ENCODE measurements around the gene CLCN3. TPM values are rescaled to one million over a fixed set of nuclear protein-coding genes. Genes with fewer than 3 reads are reported as not detected.

Gene CLCN3
- total RNA-seq, 1 experiment from 2014 or later = 63.0 TPM

GRCh38 chr4:169741569-169741968 lies 121.2 kb downstream of the CLCN3 start:
- Histone ChIP-seq H3K27me3 (replicated peaks; ENCODE audit: insufficient read depth, low read depth, low read length, poor library complexity) (no peaks in the 10 kb centered on the region), H3K4me3 (ENCODE audit: low read depth, low read length, poor library complexity, severe bottlenecking) (no peak overlapping the region), H3K36me3 (ENCODE audit: insufficient read depth, low read length, poor library complexity, severe bottlenecking) (peaks cover 12% of the 10 kb centered on the region), H3K9me3 (ENCODE audit: low read depth, low read length, poor library complexity, severe bottlenecking) (no peaks in the 10 kb centered on the region), H3K27ac (ENCODE audit: low read depth, low read length, poor library complexity, severe bottlenecking) (no peak overlapping the region), H3K4me1 (ENCODE audit: insufficient read depth, low read length, poor library complexity, severe bottlenecking) (no peaks in the 10 kb centered on the region)
- DNase-seq (ENCODE audit: low spot score) = no peak
- no peak for TF ChIP-seq EZH2 (IDR thresholded peaks at IDR 0.05; ENCODE audit: borderline replicate concordance, low read depth, low read length, poor library complexity, severe bottlenecking)
- TF ChIP-seq, protein P1, sequence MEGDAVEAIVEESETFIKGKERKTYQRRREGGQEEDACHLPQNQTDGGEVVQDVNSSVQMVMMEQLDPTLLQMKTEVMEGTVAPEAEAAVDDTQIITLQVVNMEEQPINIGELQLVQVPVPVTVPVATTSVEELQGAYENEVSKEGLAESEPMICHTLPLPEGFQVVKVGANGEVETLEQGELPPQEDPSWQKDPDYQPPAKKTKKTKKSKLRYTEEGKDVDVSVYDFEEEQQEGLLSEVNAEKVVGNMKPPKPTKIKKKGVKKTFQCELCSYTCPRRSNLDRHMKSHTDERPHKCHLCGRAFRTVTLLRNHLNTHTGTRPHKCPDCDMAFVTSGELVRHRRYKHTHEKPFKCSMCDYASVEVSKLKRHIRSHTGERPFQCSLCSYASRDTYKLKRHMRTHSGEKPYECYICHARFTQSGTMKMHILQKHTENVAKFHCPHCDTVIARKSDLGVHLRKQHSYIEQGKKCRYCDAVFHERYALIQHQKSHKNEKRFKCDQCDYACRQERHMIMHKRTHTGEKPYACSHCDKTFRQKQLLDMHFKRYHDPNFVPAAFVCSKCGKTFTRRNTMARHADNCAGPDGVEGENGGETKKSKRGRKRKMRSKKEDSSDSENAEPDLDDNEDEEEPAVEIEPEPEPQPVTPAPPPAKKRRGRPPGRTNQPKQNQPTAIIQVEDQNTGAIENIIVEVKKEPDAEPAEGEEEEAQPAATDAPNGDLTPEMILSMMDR (conservative IDR thresholded peaks at IDR 0.05; ENCODE audit: low read depth, low read length) = no peak
- BruUV-seq (replicated peaks) = no TSS peak
- intact Hi-C loops (cut with micrococcal nuclease; ENCODE audit: unreplicated experiment) = no loop called here
- ChIA-PET CTCF (no interaction called here), POLR2A (ENCODE audit: low non-redundant PET) (no interaction called here)

DNA sequence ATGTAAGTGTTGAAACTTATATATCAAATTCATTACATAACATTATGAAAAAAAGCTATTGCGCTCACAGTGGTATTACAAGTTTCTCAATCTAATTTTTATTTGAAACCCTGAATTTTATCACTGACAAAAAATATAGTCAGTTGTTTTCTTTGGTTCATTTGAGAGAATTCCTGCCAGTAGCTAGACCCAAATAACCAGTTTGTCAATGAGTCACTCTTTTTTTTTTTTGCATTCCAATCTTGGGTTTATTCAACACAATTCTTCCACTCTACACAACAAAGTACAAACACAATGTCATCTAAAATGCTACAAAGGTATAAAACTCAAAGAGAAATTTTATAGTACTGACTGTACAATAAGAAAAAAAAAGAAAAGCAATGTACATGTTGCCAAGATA lies 124.2 kb downstream of the CLCN3 start:
- Histone ChIP-seq H3K27ac (ENCODE audit: low read depth, low read length, poor library complexity, severe bottlenecking) (no peak overlapping the region), H3K36me3 (ENCODE audit: insufficient read depth, low read length, poor library complexity, severe bottlenecking) (peaks cover 14% of the 10 kb centered on the region), H3K9me3 (ENCODE audit: low read depth, low read length, poor library complexity, severe bottlenecking) (no peaks in the 10 kb centered on the region), H3K4me1 (ENCODE audit: insufficient read depth, low read length, poor library complexity, severe bottlenecking) (no peaks in the 10 kb centered on the region), H3K4me3 (ENCODE audit: low read depth, low read length, poor library complexity, severe bottlenecking) (no peak overlapping the region), H3K27me3 (replicated peaks; ENCODE audit: insufficient read depth, low read depth, low read length, poor library complexity) (no peaks in the 10 kb centered on the region)
- CTCF ChIA-PET = no interaction called here
- TF ChIP-seq, protein P1 (conservative IDR thresholded peaks at IDR 0.05; ENCODE audit: low read depth, low read length) = no peak
- BruUV-seq (replicated peaks) = no TSS peak
- DNase-seq (ENCODE audit: low spot score) = no peak
- POLR2A ChIA-PET (ENCODE audit: low non-redundant PET) = no interaction called here
- intact Hi-C loops (cut with micrococcal nuclease; ENCODE audit: unreplicated experiment) = no loop called here

- no peak overlapping the region for H3K27ac ChIP-seq (ENCODE audit: low read depth, low read length, poor library complexity, severe bottlenecking)
- intact Hi-C loops (cut with micrococcal nuclease; ENCODE audit: unreplicated experiment) = no loop called here
- no peaks in the 10 kb centered on the region for H3K27me3 ChIP-seq (replicated peaks; ENCODE audit: insufficient read depth, low read depth, low read length, poor library complexity)
- H3K36me3 ChIP-seq (ENCODE audit: insufficient read depth, low read length, poor library complexity, severe bottlenecking) = peaks cover 17% of the 10 kb centered on the region
- TF ChIP-seq, protein P1 (conservative IDR thresholded peaks at IDR 0.05; ENCODE audit: low read depth, low read length) = no peak
- TF ChIP-seq EZH2 (IDR thresholded peaks at IDR 0.05; ENCODE audit: borderline replicate concordance, low read depth, low read length, poor library complexity, severe bottlenecking) = no peak
- no peaks in the 10 kb centered on the region for H3K4me1 ChIP-seq (ENCODE audit: insufficient read depth, low read length, poor library complexity, severe bottlenecking)
- POLR2A ChIA-PET (ENCODE audit: low non-redundant PET) = no interaction called here
- no peak for DNase-seq (ENCODE audit: low spot score)
- no TSS peak for BruUV-seq (replicated peaks)
- H3K4me3 ChIP-seq (ENCODE audit: low read depth, low read length, poor library complexity, severe bottlenecking) = no peak overlapping the region
- CTCF ChIA-PET = no interaction called here
- H3K9me3 ChIP-seq (ENCODE audit: low read depth, low read length, poor library complexity, severe bottlenecking) = no peaks in the 10 kb centered on the region
Observed at GRCh38 chr4:169745291-169745690, 124.9 kb downstream of the CLCN3 start.
